Fibroblast of villous mesenchyme (primary cell): ENCODE data around the gene CDC73. TPM values are rescaled to one million over a fixed set of nuclear protein-coding genes. Genes with fewer than 3 reads are reported as not detected.

Experiments
- DNase-seq: peaks from one replicate; pipeline ENCODE4 v3.0.0-alpha.2; 2010; ENCODE audit warnings: low read depth
- H3K4me3 ChIP-seq: 2 replicates; pipeline ENCODE4 v1.5.1; 2011; ENCODE audit warnings: low read depth, mild to moderate bottlenecking, low read length
- total RNA-seq: library from RNA; depleted of rRNA; stranded (reverse); fragments of >200 nt; gene quantifications from 2 replicates; pipeline ENCODE4 v1.2.3, GENCODE V29; 2012
- TF ChIP-seq, protein P1 (sequence below): IDR thresholded peaks from 2 replicates; pipeline ENCODE4 v1.5.1; 2012; ENCODE audit warnings: low read depth, mild to moderate bottlenecking, low read length; ENCODE audit not compliant: insufficient read depth

The CDC73 gene
- total RNA-seq, 1 donor = 40.2 TPM

GRCh38 chr1:193118803-193119730, 2.8 kb upstream of the CDC73 start:
- H3K4me3 ChIP-seq = no peak overlapping the region
- no peak for DNase-seq
- TF ChIP-seq, protein P1, sequence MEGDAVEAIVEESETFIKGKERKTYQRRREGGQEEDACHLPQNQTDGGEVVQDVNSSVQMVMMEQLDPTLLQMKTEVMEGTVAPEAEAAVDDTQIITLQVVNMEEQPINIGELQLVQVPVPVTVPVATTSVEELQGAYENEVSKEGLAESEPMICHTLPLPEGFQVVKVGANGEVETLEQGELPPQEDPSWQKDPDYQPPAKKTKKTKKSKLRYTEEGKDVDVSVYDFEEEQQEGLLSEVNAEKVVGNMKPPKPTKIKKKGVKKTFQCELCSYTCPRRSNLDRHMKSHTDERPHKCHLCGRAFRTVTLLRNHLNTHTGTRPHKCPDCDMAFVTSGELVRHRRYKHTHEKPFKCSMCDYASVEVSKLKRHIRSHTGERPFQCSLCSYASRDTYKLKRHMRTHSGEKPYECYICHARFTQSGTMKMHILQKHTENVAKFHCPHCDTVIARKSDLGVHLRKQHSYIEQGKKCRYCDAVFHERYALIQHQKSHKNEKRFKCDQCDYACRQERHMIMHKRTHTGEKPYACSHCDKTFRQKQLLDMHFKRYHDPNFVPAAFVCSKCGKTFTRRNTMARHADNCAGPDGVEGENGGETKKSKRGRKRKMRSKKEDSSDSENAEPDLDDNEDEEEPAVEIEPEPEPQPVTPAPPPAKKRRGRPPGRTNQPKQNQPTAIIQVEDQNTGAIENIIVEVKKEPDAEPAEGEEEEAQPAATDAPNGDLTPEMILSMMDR = no peak

- TF ChIP-seq, protein P1 = no peak
- H3K4me3 ChIP-seq = peak overlapping the region; percentile 92
Observed at GRCh38 chr1:193120604-193121166, 1.1 kb upstream of the CDC73 start.

GRCh38 chr1:193123751-193124150, 1.9 kb downstream of the CDC73 start:
- TF ChIP-seq, protein P1 = no peak
- DNase-seq = no peak
- peak overlapping the region; percentile 92 for H3K4me3 ChIP-seq

More at GRCh38 chr1:193120604-193121166, 1.1 kb upstream of the CDC73 start:
- no peak for DNase-seq

DNA sequence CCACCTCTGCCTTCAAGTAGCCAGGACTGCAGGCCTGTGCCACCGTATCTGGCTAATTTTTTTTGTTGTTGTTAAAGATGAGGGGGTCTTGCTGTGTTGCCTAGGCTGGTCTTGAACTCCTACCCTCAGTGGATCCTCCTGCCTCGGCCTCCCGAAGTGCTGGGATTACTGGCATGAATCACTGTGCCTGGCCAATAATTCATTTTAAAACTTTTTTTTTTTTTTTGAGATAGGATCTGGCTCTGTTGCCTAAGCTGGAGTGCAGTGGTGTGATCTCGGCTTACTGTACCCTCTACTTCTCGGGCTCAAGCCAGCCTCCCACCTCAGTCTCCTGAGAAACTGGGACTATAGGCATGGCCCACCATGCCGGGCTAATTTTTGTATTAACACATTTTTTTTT, 3.5 kb downstream of the CDC73 start:
- no peak for DNase-seq
- H3K4me3 ChIP-seq = no peak overlapping the region
- TF ChIP-seq, protein P1 = no peak

DNA sequence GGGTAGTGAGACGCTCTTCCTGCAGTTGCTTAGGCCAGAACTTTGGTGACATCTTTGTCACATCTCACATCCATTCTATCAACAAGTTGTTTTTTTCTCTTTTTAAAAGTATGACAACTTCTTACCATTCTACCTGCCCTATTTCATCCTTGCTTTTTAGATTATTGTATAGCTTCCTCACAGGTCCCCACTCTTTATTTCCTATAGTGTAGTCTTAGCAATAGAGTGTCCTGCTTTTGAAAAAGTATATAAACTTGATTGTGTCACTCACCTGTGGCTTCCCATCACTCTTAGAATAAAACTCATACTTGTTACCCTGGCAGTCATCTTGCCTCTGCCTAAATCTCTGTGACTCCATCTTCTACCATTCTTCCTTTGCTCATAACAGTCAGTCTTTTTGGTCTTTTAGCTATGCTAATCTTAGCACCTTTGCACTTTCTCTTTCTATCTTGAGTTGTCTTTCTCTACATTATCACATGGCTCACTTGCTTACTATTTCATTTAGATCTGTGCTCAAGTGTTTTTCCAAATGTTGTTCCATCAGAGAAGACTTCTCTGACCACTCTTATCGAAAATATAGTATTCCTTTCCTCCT, 9.5 kb downstream of the CDC73 start:
- TF ChIP-seq, protein P1 = no peak
- DNase-seq = no peak
- no peak overlapping the region for H3K4me3 ChIP-seq

DNA sequence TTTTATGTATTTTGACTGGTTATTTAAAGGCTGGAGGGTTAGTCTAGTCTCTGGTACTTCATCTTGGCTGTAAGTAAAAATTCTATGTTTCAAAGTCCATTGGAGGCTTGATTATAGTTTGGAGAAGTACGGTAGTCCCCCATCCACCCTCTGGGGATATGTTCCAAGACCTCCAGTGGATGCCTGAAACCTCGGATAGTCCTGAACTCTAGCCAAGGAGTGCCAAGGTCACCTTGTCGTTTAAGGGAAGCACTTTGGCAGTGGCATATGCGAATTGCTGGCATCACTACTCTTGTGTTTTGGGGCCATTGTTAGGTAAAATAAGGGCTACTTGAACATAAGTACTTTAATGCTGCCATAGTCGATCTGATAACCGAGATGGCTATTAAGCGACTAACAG, 18.4 kb downstream of the CDC73 start:
- H3K4me3 ChIP-seq = no peak overlapping the region
- DNase-seq = no peak
- TF ChIP-seq, protein P1 = no peak
